HEK293 (cell line): ENCODE measurements around the gene JAM3.
A peak's percentile ranks its signal among the peaks of the same experiment; 100 is the strongest.

Source experiments
- CTCF ChIA-PET: fragments of 350-600 bp; formaldehyde crosslinking; extraction: SDS; loops from one replicate; lab custom pipeline; 2021; ENCODE audit warnings: antibody characterized with exemption; lab: Yijun Ruan, JAX
- POLR2A ChIA-PET: fragments of 300-600 bp; formaldehyde crosslinking; extraction: SDS; loops from one replicate; lab custom pipeline; 2020; ENCODE audit warnings: antibody characterized with exemption, inconsistent platforms; lab: Yijun Ruan, JAX
- H3K27ac ChIP-seq: fragments of 200-500 bp; sonication (Bioruptor generic); 2 replicates; pipeline ENCODE4 v1.5.1; 2014; ENCODE audit warnings: low read depth, low read length, control low read depth, inconsistent platforms; ENCODE audit errors: extremely low read depth
- H3K36me3 ChIP-seq, 2 experiments: fragments of 200-500 bp in 1 of 2; sonication (Bioruptor generic) in 1 of 2; 1 replicate in 1 of 2; 2 replicates in 1 of 2; pipeline ENCODE4 v1.5.1; 2014 to 2017; ENCODE audit warnings: inconsistent platforms in 2 of 2, low read length in 2 of 2; ENCODE audit not compliant: control insufficient read depth in 2 of 2, insufficient read depth in 1 of 2
- H3K4me1 ChIP-seq: fragments of 200-500 bp; sonication (Bioruptor generic); 2 replicates; pipeline ENCODE4 v1.5.1; 2014; ENCODE audit warnings: mild to moderate bottlenecking, low read length, inconsistent platforms; ENCODE audit not compliant: control insufficient read depth, insufficient read depth
- H3K4me3 ChIP-seq: 2 replicates; pipeline ENCODE4 v1.5.1; 2011; ENCODE audit warnings: low read depth, mild to moderate bottlenecking, control low read depth, low read length, moderate library complexity
- H3K9me3 ChIP-seq: fragments of 200-500 bp; sonication (Bioruptor generic); 2 replicates; pipeline ENCODE4 v1.5.1; 2014; ENCODE audit warnings: low read depth, low read length, inconsistent platforms; ENCODE audit not compliant: control insufficient read depth, insufficient read depth
- EGR2 ChIP-seq: fragments of 450-650 bp; formaldehyde crosslinking; IDR thresholded peaks from 2 replicates; pipeline ENCODE4 v1.5.1; 2016; ENCODE audit warnings: low read depth, missing biosample characterization, missing genetic modification characterization
- GLIS1 ChIP-seq: fragments of 450-650 bp; formaldehyde crosslinking; IDR thresholded peaks from 2 replicates; pipeline ENCODE4 v1.5.1; 2016; ENCODE audit warnings: missing biosample characterization, missing genetic modification characterization
- KLF9 ChIP-seq: fragments of 450-650 bp; formaldehyde crosslinking; IDR thresholded peaks from 2 replicates; pipeline ENCODE4 v1.5.1; 2016; ENCODE audit warnings: missing biosample characterization, missing genetic modification characterization, low read depth
- SP2 ChIP-seq: fragments of 450-650 bp; formaldehyde crosslinking; IDR thresholded peaks from 2 replicates; pipeline ENCODE4 v1.5.1; 2016; ENCODE audit warnings: missing biosample characterization, missing genetic modification characterization
- SP3 ChIP-seq: fragments of 450-650 bp; formaldehyde crosslinking; IDR thresholded peaks from 2 replicates; pipeline ENCODE4 v1.5.1; 2016; ENCODE audit warnings: missing biosample characterization, missing genetic modification characterization
- ZBTB20 ChIP-seq: fragments of 450-650 bp; formaldehyde crosslinking; IDR thresholded peaks from 2 replicates; pipeline ENCODE4 v1.5.1; 2016; ENCODE audit warnings: missing biosample characterization, missing genetic modification characterization
- ZFHX2 ChIP-seq: fragments of 450-650 bp; formaldehyde crosslinking; conservative IDR thresholded peaks from 2 replicates; pipeline ENCODE4 v1.5.1; 2016; ENCODE audit warnings: missing biosample characterization, missing genetic modification characterization
- ZIC2 ChIP-seq: fragments of 450-650 bp; formaldehyde crosslinking; IDR thresholded peaks from 2 replicates; pipeline ENCODE4 v1.5.1; 2016; ENCODE audit warnings: missing biosample characterization, missing genetic modification characterization
- ZNF10 ChIP-seq: fragments of 450-650 bp; formaldehyde crosslinking; IDR thresholded peaks from 2 replicates; pipeline ENCODE4 v1.5.1; 2017; ENCODE audit warnings: missing biosample characterization, missing genetic modification characterization
- ZNF37A ChIP-seq: fragments of 450-650 bp; IDR thresholded peaks from 2 replicates; pipeline ENCODE4 v1.5.1; 2018; ENCODE audit warnings: missing biosample characterization, missing genetic modification characterization
- ZNF792 ChIP-seq: fragments of 450-650 bp; formaldehyde crosslinking; IDR thresholded peaks from 2 replicates; pipeline ENCODE4 v1.5.1; 2016; ENCODE audit warnings: missing biosample characterization, missing genetic modification characterization
- TF ChIP-seq, protein P1 (sequence below): fragments of 450-650 bp; formaldehyde crosslinking; IDR thresholded peaks from 2 replicates; pipeline ENCODE4 v1.5.1; 2016; ENCODE audit warnings: missing biosample characterization, missing genetic modification characterization
- TF ChIP-seq, protein P2 (sequence below): fragments of 450-650 bp; formaldehyde crosslinking; IDR thresholded peaks from 2 replicates; pipeline ENCODE4 v1.5.1; 2017; ENCODE audit warnings: missing biosample characterization, missing genetic modification characterization
- TF ChIP-seq, protein P3 (sequence below): fragments of 450-650 bp; formaldehyde crosslinking; IDR thresholded peaks from 2 replicates; pipeline ENCODE4 v1.5.1; 2016; ENCODE audit warnings: missing biosample characterization, missing genetic modification characterization, borderline replicate concordance
- TF ChIP-seq, protein P4 (sequence below): fragments of 450-650 bp; formaldehyde crosslinking; IDR thresholded peaks from 2 replicates; pipeline ENCODE4 v1.5.1; 2016; ENCODE audit warnings: missing biosample characterization, missing genetic modification characterization

The JAM3 gene

DNA sequence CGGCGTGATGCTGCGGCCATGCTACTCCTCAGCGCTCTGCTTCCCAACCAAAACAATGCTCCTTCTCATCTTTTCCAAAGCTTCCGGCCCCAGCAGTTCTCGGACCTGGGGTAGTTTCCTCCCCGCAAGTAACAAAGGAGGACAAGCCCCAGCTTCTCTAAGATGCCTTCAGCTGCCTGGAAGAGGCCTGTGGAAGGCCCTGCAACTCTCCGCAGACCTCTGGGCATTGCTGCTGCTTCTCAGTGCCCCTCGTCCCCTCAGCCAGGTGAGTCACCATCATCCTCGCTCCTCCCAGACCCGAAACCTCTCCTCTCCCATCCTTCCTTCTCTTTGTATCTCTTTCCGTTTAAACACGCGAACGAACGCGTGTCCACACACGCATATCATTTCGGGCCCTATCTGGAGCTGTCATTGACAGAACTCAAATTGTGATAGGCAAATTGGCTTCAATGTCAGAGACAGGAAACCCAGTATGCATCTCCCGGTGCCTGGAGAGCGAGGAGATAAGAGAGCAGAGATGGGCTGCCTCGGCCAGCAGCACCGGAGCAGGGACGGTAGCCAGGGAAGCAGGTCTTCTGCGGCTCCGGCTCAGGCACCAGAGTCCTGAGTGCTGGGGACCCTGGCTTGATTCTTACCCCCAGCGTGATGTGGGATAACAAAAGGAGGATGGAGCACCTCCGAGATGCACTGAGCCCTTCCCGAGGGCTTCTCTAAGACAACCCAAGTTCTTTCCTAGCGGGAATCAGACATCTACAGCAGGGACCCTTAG is 22.0 kb upstream of the JAM3 start (continued):
- TF ChIP-seq ZFHX2 (tag by site-specific recombination) (no peak), ZNF792 (tag by site-specific recombination) (no peak), GLIS1 (tag by site-specific recombination) (no peak), ZBTB20 (tag by site-specific recombination) (no peak)
- TF ChIP-seq, protein P1, sequence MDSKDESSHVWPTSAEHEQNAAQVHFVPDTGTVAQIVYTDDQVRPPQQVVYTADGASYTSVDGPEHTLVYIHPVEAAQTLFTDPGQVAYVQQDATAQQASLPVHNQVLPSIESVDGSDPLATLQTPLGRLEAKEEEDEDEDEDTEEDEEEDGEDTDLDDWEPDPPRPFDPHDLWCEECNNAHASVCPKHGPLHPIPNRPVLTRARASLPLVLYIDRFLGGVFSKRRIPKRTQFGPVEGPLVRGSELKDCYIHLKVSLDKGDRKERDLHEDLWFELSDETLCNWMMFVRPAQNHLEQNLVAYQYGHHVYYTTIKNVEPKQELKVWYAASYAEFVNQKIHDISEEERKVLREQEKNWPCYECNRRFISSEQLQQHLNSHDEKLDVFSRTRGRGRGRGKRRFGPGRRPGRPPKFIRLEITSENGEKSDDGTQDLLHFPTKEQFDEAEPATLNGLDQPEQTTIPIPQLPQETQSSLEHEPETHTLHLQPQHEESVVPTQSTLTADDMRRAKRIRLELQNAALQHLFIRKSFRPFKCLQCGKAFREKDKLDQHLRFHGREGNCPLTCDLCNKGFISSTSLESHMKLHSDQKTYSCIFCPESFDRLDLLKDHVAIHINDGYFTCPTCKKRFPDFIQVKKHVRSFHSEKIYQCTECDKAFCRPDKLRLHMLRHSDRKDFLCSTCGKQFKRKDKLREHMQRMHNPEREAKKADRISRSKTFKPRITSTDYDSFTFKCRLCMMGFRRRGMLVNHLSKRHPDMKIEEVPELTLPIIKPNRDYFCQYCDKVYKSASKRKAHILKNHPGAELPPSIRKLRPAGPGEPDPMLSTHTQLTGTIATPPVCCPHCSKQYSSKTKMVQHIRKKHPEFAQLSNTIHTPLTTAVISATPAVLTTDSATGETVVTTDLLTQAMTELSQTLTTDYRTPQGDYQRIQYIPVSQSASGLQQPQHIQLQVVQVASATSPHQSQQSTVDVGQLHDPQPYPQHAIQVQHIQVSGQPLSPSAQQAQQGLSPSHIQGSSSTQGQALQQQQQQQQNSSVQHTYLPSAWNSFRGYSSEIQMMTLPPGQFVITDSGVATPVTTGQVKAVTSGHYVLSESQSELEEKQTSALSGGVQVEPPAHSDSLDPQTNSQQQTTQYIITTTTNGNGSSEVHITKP (tag by site-specific recombination): no peak

DNA sequence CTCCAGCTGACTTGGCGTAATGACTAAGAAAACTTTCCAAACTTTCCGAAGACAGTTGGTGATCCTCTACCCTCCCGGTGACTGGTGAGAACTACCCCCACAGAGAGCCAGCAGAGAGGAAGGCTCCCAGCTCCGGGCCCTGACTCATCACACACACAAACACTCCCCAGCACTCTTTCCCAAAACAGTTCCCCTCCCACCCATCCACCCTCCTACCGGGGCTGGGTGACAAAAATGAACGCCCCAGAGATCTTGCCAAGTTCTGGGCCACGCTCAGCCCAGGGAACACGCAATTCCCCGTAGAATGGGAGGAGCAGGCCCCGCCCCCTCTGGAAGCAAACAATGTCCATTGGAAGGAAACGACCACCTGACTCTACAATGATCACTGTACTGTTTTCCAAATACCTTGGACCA is 21.3 kb upstream of the JAM3 start:
- Histone ChIP-seq H3K36me3 (no peaks in the 10 kb centered on the region), H3K4me1 (no peaks in the 10 kb centered on the region), H3K27ac (no peak overlapping the region), H3K4me3 (no peak overlapping the region), H3K9me3 (no peaks in the 10 kb centered on the region)
- CTCF ChIA-PET: interaction anchor here (0.6 to 2.4 kb wide), 7 partner anchors 10 to 120 kb away, joined by 3 to 13 read pairs (median 4); no protein-coding TSS in a partner anchor
- POLR2A ChIA-PET: no interaction called here
- TF ChIP-seq, protein P2, sequence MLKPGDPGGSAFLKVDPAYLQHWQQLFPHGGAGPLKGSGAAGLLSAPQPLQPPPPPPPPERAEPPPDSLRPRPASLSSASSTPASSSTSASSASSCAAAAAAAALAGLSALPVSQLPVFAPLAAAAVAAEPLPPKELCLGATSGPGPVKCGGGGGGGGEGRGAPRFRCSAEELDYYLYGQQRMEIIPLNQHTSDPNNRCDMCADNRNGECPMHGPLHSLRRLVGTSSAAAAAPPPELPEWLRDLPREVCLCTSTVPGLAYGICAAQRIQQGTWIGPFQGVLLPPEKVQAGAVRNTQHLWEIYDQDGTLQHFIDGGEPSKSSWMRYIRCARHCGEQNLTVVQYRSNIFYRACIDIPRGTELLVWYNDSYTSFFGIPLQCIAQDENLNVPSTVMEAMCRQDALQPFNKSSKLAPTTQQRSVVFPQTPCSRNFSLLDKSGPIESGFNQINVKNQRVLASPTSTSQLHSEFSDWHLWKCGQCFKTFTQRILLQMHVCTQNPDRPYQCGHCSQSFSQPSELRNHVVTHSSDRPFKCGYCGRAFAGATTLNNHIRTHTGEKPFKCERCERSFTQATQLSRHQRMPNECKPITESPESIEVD: no peak
- TF ChIP-seq ZNF37A (no peak), SP3 (peak; percentile 55; the same call in 1 of the 2 replicates), EGR2 (peak; percentile 79), GLIS1 (tag by site-specific recombination) (peak; percentile 76), ZIC2 (peak; percentile 68), KLF9 (tag by site-specific recombination) (peak; percentile 21; the same call in 1 of the 2 replicates), ZNF10 (tag by site-specific recombination) (no peak), SP2 (tag by site-specific recombination) (0 out of 2 replicates have a peak, but pooled peaks have one; percentile 15), ZFHX2 (tag by site-specific recombination) (peak; percentile 63)
- TF ChIP-seq, protein P3, sequence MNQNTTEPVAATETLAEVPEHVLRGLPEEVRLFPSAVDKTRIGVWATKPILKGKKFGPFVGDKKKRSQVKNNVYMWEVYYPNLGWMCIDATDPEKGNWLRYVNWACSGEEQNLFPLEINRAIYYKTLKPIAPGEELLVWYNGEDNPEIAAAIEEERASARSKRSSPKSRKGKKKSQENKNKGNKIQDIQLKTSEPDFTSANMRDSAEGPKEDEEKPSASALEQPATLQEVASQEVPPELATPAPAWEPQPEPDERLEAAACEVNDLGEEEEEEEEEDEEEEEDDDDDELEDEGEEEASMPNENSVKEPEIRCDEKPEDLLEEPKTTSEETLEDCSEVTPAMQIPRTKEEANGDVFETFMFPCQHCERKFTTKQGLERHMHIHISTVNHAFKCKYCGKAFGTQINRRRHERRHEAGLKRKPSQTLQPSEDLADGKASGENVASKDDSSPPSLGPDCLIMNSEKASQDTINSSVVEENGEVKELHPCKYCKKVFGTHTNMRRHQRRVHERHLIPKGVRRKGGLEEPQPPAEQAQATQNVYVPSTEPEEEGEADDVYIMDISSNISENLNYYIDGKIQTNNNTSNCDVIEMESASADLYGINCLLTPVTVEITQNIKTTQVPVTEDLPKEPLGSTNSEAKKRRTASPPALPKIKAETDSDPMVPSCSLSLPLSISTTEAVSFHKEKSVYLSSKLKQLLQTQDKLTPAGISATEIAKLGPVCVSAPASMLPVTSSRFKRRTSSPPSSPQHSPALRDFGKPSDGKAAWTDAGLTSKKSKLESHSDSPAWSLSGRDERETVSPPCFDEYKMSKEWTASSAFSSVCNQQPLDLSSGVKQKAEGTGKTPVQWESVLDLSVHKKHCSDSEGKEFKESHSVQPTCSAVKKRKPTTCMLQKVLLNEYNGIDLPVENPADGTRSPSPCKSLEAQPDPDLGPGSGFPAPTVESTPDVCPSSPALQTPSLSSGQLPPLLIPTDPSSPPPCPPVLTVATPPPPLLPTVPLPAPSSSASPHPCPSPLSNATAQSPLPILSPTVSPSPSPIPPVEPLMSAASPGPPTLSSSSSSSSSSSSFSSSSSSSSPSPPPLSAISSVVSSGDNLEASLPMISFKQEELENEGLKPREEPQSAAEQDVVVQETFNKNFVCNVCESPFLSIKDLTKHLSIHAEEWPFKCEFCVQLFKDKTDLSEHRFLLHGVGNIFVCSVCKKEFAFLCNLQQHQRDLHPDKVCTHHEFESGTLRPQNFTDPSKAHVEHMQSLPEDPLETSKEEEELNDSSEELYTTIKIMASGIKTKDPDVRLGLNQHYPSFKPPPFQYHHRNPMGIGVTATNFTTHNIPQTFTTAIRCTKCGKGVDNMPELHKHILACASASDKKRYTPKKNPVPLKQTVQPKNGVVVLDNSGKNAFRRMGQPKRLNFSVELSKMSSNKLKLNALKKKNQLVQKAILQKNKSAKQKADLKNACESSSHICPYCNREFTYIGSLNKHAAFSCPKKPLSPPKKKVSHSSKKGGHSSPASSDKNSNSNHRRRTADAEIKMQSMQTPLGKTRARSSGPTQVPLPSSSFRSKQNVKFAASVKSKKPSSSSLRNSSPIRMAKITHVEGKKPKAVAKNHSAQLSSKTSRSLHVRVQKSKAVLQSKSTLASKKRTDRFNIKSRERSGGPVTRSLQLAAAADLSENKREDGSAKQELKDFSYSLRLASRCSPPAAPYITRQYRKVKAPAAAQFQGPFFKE (tag by site-specific recombination): no peak
- TF ChIP-seq, protein P1 (tag by site-specific recombination): 0 out of 2 replicates have a peak, but pooled peaks have one; percentile 28
- TF ChIP-seq, protein P4, sequence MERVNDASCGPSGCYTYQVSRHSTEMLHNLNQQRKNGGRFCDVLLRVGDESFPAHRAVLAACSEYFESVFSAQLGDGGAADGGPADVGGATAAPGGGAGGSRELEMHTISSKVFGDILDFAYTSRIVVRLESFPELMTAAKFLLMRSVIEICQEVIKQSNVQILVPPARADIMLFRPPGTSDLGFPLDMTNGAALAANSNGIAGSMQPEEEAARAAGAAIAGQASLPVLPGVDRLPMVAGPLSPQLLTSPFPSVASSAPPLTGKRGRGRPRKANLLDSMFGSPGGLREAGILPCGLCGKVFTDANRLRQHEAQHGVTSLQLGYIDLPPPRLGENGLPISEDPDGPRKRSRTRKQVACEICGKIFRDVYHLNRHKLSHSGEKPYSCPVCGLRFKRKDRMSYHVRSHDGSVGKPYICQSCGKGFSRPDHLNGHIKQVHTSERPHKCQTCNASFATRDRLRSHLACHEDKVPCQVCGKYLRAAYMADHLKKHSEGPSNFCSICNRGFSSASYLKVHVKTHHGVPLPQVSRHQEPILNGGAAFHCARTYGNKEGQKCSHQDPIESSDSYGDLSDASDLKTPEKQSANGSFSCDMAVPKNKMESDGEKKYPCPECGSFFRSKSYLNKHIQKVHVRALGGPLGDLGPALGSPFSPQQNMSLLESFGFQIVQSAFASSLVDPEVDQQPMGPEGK (tag by site-specific recombination): 0 out of 2 replicates have a peak, but pooled peaks have one; percentile 15
